ENCODE data around the gene ZG16B.

DNA sequence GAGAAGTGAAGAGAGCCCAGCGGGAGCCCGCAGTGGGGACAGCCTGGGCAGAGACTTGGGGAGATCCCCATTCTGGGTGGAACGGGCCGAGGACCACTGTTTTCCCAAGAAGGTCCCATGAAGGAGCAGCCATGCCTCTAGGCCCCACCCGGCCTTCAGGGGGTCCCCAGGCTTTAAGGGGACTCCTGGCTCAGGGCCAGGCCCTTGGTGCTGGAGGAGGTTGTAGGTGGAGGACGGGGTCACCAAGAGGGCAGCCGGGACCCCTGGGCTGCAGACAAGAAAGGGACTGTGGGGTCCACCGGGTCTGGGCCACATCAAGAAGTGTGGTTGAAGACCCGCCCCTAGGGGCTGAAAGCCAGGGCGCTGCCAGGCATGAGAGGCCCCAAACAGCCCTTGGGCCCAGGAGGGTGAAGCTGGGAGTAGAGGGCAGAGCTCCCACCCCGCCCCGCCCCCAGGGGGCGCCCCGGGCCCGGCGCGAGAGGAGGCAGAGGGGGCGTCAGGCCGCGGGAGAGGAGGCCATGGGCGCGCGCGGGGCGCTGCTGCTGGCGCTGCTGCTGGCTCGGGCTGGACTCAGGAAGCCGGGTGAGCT, 13.3 kb upstream of the ZG16B start, which contains the start of gene PRSS21:
- TF ChIP-seq, protein P1, sequence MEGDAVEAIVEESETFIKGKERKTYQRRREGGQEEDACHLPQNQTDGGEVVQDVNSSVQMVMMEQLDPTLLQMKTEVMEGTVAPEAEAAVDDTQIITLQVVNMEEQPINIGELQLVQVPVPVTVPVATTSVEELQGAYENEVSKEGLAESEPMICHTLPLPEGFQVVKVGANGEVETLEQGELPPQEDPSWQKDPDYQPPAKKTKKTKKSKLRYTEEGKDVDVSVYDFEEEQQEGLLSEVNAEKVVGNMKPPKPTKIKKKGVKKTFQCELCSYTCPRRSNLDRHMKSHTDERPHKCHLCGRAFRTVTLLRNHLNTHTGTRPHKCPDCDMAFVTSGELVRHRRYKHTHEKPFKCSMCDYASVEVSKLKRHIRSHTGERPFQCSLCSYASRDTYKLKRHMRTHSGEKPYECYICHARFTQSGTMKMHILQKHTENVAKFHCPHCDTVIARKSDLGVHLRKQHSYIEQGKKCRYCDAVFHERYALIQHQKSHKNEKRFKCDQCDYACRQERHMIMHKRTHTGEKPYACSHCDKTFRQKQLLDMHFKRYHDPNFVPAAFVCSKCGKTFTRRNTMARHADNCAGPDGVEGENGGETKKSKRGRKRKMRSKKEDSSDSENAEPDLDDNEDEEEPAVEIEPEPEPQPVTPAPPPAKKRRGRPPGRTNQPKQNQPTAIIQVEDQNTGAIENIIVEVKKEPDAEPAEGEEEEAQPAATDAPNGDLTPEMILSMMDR (conservative IDR thresholded peaks at IDR 0.05; ENCODE audit: low read depth, low read length) = no peak
- TF ChIP-seq EZH2 (IDR thresholded peaks at IDR 0.05; ENCODE audit: low read length, unreplicated experiment) (no peak), EZH2phosphoT487 (IDR thresholded peaks at IDR 0.05; ENCODE audit: borderline replicate concordance, low read length) (no peak)

All from PC-3 (cell line).